GDM1 (cell line): ENCODE data around the gene PNPLA6.
A peak's percentile ranks its signal among the peaks of the same experiment; 100 is the strongest.

Source experiments
- DNase-seq: peaks from one replicate; lab custom pipeline; 2025; lab: John Stamatoyannopoulos, UW

Gene PNPLA6

GRCh38 chr19:7535047-7535997 is at the start of gene PNPLA6:
TSS of gene PNPLA6 (plus strand) at chr19:7535717. CDS start at chr19:7535789, 72 bp downstream.
- DNase-seq = peak; percentile 86

- DNase-seq = no peak
Observed at GRCh38 chr19:7486923-7487322, 48.6 kb upstream of the PNPLA6 start.

- DNase-seq = peak; percentile 82
Observed at GRCh38 chr19:7488736-7489353, 46.7 kb upstream of the PNPLA6 start, which contains the start of gene PEX11G. TSS of gene PEX11G (minus strand) at chr19:7489035. CDS start at chr19:7489010, 25 bp downstream.

GRCh38 chr19:7489609-7490044 is 45.9 kb upstream of the PNPLA6 start:
- DNase-seq = no peak

- no peak for DNase-seq
Observed at GRCh38 chr19:7492142-7492541, 43.4 kb upstream of the PNPLA6 start.

- DNase-seq = no peak
Observed at GRCh38 chr19:7492558-7492957, 43.0 kb upstream of the PNPLA6 start.

GRCh38 chr19:7494416-7495098 is 41.0 kb upstream of the PNPLA6 start:
- DNase-seq = no peak

GRCh38 chr19:7497292-7497691 is 38.2 kb upstream of the PNPLA6 start:
- DNase-seq = no peak

GRCh38 chr19:7500811-7501450 is 34.6 kb upstream of the PNPLA6 start:
- DNase-seq = no peak

GRCh38 chr19:7502552-7502951 is 33.0 kb upstream of the PNPLA6 start:
- DNase-seq = no peak

- DNase-seq = no peak
Observed at GRCh38 chr19:7504684-7505083, 30.8 kb upstream of the PNPLA6 start.

GRCh38 chr19:7505288-7505681 is 30.2 kb upstream of the PNPLA6 start:
- DNase-seq = no peak

- no peak for DNase-seq
Observed at GRCh38 chr19:7505682-7506384, 29.7 kb upstream of the PNPLA6 start.

- peak; percentile 45 for DNase-seq
Observed at GRCh38 chr19:7506385-7507328, 28.9 kb upstream of the PNPLA6 start.

GRCh38 chr19:7507884-7508283 is 27.6 kb upstream of the PNPLA6 start:
- DNase-seq = no peak

- no peak for DNase-seq
Observed at GRCh38 chr19:7509625-7510024, 25.9 kb upstream of the PNPLA6 start.

GRCh38 chr19:7512400-7512851 is 23.1 kb upstream of the PNPLA6 start:
- no peak for DNase-seq

GRCh38 chr19:7513809-7514642 is 21.5 kb upstream of the PNPLA6 start:
- no peak for DNase-seq

GRCh38 chr19:7515110-7515644 is 20.3 kb upstream of the PNPLA6 start:
- DNase-seq = no peak
